ENCODE data around the gene PLCH2. TPM values are rescaled to one million over a fixed set of nuclear protein-coding genes. Genes with fewer than 3 reads are reported as not detected.

PLCH2 gene
- total and polyA plus RNA-seq, 9 of the 15 experiments (the other 6 are each of a cell fraction or from before 2014, with no cell fraction given): 0.16 TPM; not detected in 8

GRCh38 chr1:2463396-2463795 lies 12.7 kb upstream of the PLCH2 start:
- no peak for FAIRE-seq
- Histone ChIP-seq H3K9me3 (replicated peaks; ENCODE audit: control insufficient read depth, insufficient read depth, low read depth, low read length) (no peaks in the 10 kb centered on the region), H3K9ac (ENCODE audit: insufficient read depth in 1 of 2, low read depth in 2 of 2, low read length in 2 of 2) (peak overlapping the region in 1 of 2 experiments; percentile 11; a peak in 1 of 4 replicates), H2AFZ (ENCODE audit: low read depth, low read length) (no peak overlapping the region), H4K20me1 (replicated peaks; ENCODE audit: control insufficient read depth, insufficient read depth, low read length) (peaks cover 29% of the 10 kb centered on the region), H3K79me2 (ENCODE audit: control insufficient read depth, insufficient read depth, low read length) (no peaks in the 10 kb centered on the region), H3K4me3 (no peak overlapping the region), H3K36me3 (ENCODE audit: control insufficient read depth, insufficient read depth, low read length) (no peaks in the 10 kb centered on the region), H3K4me1 (replicated peaks in 1 of 2; ENCODE audit: control insufficient read depth in 2 of 2, insufficient read depth in 2 of 2, low read length in 2 of 2) (peaks cover 0 to 50% of the 10 kb centered on the region in 2 experiments; a peak in 2 of 5 replicates), H3K27ac (ENCODE audit: extremely low read depth, low read depth, low read length) (no peak overlapping the region), H3K4me2 (ENCODE audit: insufficient read depth, low read length) (no peak overlapping the region), H3K9me1 (ENCODE audit: control insufficient read depth, insufficient read depth, low read length) (no peaks in the 10 kb centered on the region), H3K27me3 (ENCODE audit: control insufficient read depth in 2 of 2, insufficient read depth in 2 of 2, low read length in 2 of 2) (peaks cover 5 to 58% of the 10 kb centered on the region in 2 experiments; a peak in 3 of 5 replicates)
- intact Hi-C loops (cut with micrococcal nuclease): no loop called here
- in situ Hi-C loops (cut with MboI): no loop called here
- POLR2A ChIA-PET: interaction anchor here (0.7 kb wide), 1 partner anchor 13 kb away, joined by 3 read pairs; no protein-coding TSS in a partner anchor
- BruUV-seq (replicated peaks): no TSS peak
- CTCF ChIA-PET (ENCODE audit: low intra/inter-chr PET ratio): no interaction called here
- ATAC-seq: no peak
- TF ChIP-seq ATF3 (IDR thresholded peaks at IDR 0.05) (no peak), ATF3 (CRISPR knock-in tag; conservative IDR thresholded peaks at IDR 0.05) (no peak), ZNF586 (CRISPR knock-in tag; conservative IDR thresholded peaks at IDR 0.05) (no peak), ZBTB33 (CRISPR knock-in tag; IDR thresholded peaks at IDR 0.05) (no peak), BHLHE40 (IDR thresholded peaks at IDR 0.05; ENCODE audit: low read length) (no peak), HOXB6 (CRISPR knock-in tag; IDR thresholded peaks at IDR 0.05; ENCODE audit: borderline replicate concordance) (no peak), ZNF639 (CRISPR knock-in tag; conservative IDR thresholded peaks at IDR 0.05 in 1 of 2, IDR thresholded peaks at IDR 0.05 in 1 of 2) (no peak), KLF13 (tag; IDR thresholded peaks at IDR 0.05; ENCODE audit: borderline replicate concordance, low read depth) (no peak)
- DNase-seq (ENCODE audit: extremely low read depth in 1 of 4, low spot score in 3 of 4): no peak
- 1% methylated on average over 17 of the region's 17 CpGs for WGBS (ENCODE audit: insufficient coverage, low coverage, missing lambda C conversion rate)
